Testis (tissue), 2 donors: ENCODE measurements around the gene CRK.
"Not testable (repeated sequence)": the region's sequence is repeated elsewhere in the genome, so short reads cannot be mapped to it uniquely, and the experiment has no call there.

Experiments
- POLR2A ChIP-seq: fragments of 450-650 bp; IDR thresholded peaks from one replicate; pipeline ENCODE4 v1.6.1; 2017; ENCODE audit warnings: antibody characterized with exemption, mild to moderate bottlenecking, moderate library complexity
- TF ChIP-seq, protein P1 (sequence below), 3 experiments: fragments of 450-650 bp in 2 of 3; fragments of 200-600 bp in 1 of 3; sonication (generic) in 1 of 3; IDR thresholded peaks; one replicate each; pipeline ENCODE4 v1.5.1; 2016 to 2019; ENCODE audit warnings: antibody characterized with exemption in 3 of 3, mild to moderate bottlenecking in 2 of 3, moderate library complexity in 1 of 3

DNA sequence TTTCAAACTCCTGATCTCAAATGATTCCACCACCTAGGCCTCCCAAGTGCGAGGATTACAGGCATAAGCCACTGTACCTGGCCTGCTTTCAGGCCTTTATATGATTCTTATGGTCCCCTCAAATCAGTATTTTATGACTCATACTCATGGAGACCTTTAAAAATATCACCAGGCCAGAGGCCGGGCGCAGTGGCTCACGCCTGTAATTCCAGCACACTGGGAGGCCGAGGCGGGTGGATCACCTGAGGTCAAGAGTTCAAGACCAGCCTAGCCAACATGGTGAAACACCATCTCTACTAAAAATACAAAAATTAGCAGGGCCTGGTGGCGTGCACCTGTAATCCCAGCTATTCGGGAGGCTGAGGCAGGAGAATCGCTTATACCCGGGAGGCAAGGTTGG, 37.6 kb downstream of the CRK start:
- TF ChIP-seq, protein P1, sequence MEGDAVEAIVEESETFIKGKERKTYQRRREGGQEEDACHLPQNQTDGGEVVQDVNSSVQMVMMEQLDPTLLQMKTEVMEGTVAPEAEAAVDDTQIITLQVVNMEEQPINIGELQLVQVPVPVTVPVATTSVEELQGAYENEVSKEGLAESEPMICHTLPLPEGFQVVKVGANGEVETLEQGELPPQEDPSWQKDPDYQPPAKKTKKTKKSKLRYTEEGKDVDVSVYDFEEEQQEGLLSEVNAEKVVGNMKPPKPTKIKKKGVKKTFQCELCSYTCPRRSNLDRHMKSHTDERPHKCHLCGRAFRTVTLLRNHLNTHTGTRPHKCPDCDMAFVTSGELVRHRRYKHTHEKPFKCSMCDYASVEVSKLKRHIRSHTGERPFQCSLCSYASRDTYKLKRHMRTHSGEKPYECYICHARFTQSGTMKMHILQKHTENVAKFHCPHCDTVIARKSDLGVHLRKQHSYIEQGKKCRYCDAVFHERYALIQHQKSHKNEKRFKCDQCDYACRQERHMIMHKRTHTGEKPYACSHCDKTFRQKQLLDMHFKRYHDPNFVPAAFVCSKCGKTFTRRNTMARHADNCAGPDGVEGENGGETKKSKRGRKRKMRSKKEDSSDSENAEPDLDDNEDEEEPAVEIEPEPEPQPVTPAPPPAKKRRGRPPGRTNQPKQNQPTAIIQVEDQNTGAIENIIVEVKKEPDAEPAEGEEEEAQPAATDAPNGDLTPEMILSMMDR (IDR thresholded peaks at IDR 0.05) = not testable (repeated sequence)
- not testable (repeated sequence) for TF ChIP-seq POLR2A
